WTC11 (cell line): Measurements from ENCODE around the gene FAM168B. TPM values are rescaled to one million over a fixed set of nuclear protein-coding genes. Genes with fewer than 3 reads are reported as not detected.
A peak's percentile ranks its signal among the peaks of the same experiment; 100 is the strongest.

Experiments
- ATAC-seq: fragments of 200-7000 bp; cut with Tn5 transposase; 2 replicates; pipeline ENCODE4 v1.10.0; 2021; ENCODE audit warnings: mild to moderate bottlenecking, moderate library complexity
- CTCF ChIA-PET: fragments of 300-600 bp; sonication (Branson Sonifier 250); formaldehyde crosslinking; loops from one replicate; lab custom pipeline; 2021; ENCODE audit warnings: antibody characterized with exemption; lab: Charles Lee
- POLR2A ChIA-PET: fragments of 350-600 bp; sonication (Branson Sonifier 250); formaldehyde crosslinking; loops from one replicate; lab custom pipeline; 2021; ENCODE audit warnings: antibody characterized with exemption; lab: Charles Lee
- DNase-seq: peaks from one replicate; pipeline ENCODE4 v3.0.0; 2021; ENCODE audit warnings: low spot score
- H3K27ac Mint-ChIP-seq: 2 replicates; pipeline ENCODE4 v1.8.0; 2021; ENCODE audit warnings: mixed read lengths
- H3K27me3 Mint-ChIP-seq: 2 replicates; pipeline ENCODE4 v1.8.0; 2021; ENCODE audit warnings: low read depth, mild to moderate bottlenecking, moderate library complexity, mixed read lengths
- H3K36me3 Mint-ChIP-seq: 2 replicates; pipeline ENCODE4 v1.8.0; 2021; ENCODE audit warnings: mixed read lengths
- H3K4me1 Mint-ChIP-seq: 2 replicates; pipeline ENCODE4 v1.8.0; 2022; ENCODE audit warnings: mixed read lengths
- H3K4me3 Mint-ChIP-seq: 2 replicates; pipeline ENCODE4 v1.8.0; 2021; ENCODE audit warnings: mild to moderate bottlenecking, moderate library complexity, mixed read lengths
- H3K9me3 Mint-ChIP-seq: 2 replicates; pipeline ENCODE4 v1.8.0; 2021; ENCODE audit warnings: mixed read lengths
- CBFB ChIP-seq: sonication (generic); formaldehyde crosslinking; IDR thresholded peaks from 2 replicates; pipeline ENCODE4 v1.8.1; 2022; ENCODE audit warnings: mild to moderate bottlenecking, low read depth, missing genetic modification reagents
- CREM ChIP-seq: sonication (generic); formaldehyde crosslinking; IDR thresholded peaks from 2 replicates; pipeline ENCODE4 v1.8.1; 2022; ENCODE audit warnings: mild to moderate bottlenecking, missing genetic modification reagents, moderate library complexity
- CTCF ChIP-seq: fragments of 200-600 bp; IDR thresholded peaks from 2 replicates; pipeline ENCODE4 v1.8.0; 2022; ENCODE audit warnings: antibody characterized with exemption
- ELF4 ChIP-seq: sonication (generic); formaldehyde crosslinking; IDR thresholded peaks from 2 replicates; pipeline ENCODE4 v1.8.1; 2022; ENCODE audit warnings: low read depth, mild to moderate bottlenecking, moderate library complexity, missing genetic modification reagents
- ERG ChIP-seq: fragments of 250-450 bp; sonication (Bioruptor Pico); IDR thresholded peaks from 2 replicates; pipeline ENCODE4 v1.8.0; 2021; ENCODE audit warnings: mild to moderate bottlenecking
- ESRRA ChIP-seq: sonication (generic); formaldehyde crosslinking; IDR thresholded peaks from 2 replicates; pipeline ENCODE4 v1.8.1; 2022; ENCODE audit warnings: mild to moderate bottlenecking, missing genetic modification reagents, borderline replicate concordance
- ETV6 ChIP-seq: sonication (generic); formaldehyde crosslinking; IDR thresholded peaks from 2 replicates; pipeline ENCODE4 v1.8.1; 2022; ENCODE audit warnings: mild to moderate bottlenecking, missing genetic modification reagents
- GTF2I ChIP-seq: fragments of 250-450 bp; sonication (Bioruptor Pico); conservative IDR thresholded peaks from 2 replicates; pipeline ENCODE4 v1.4.0; 2021; ENCODE audit warnings: mild to moderate bottlenecking
- IRF2 ChIP-seq: sonication (generic); formaldehyde crosslinking; IDR thresholded peaks from 2 replicates; pipeline ENCODE4 v1.8.0; 2022; ENCODE audit warnings: low read depth, missing genetic modification reagents, borderline replicate concordance
- MAX ChIP-seq: sonication (generic); formaldehyde crosslinking; IDR thresholded peaks from 2 replicates; pipeline ENCODE4 v1.8.0; 2022; ENCODE audit warnings: mild to moderate bottlenecking, missing genetic modification reagents
- MYBL2 ChIP-seq: sonication (generic); formaldehyde crosslinking; IDR thresholded peaks from 2 replicates; pipeline ENCODE4 v1.8.1; 2023; ENCODE audit warnings: mild to moderate bottlenecking, moderate library complexity, missing genetic modification reagents
- NFATC4 ChIP-seq: fragments of 250-450 bp; sonication (Bioruptor Pico); IDR thresholded peaks from 2 replicates; pipeline ENCODE4 v1.9.0; 2021; ENCODE audit warnings: mild to moderate bottlenecking
- NFYB ChIP-seq: sonication (generic); formaldehyde crosslinking; conservative IDR thresholded peaks from 2 replicates; pipeline ENCODE4 v1.8.0; 2022; ENCODE audit warnings: low read depth, missing genetic modification reagents
- OVOL2 ChIP-seq: fragments of 250-450 bp; sonication (Bioruptor Pico); IDR thresholded peaks from 2 replicates; pipeline ENCODE4 v1.9.0; 2021; ENCODE audit warnings: mild to moderate bottlenecking, borderline replicate concordance
- PREB ChIP-seq: sonication (generic); formaldehyde crosslinking; IDR thresholded peaks from 2 replicates; pipeline ENCODE4 v1.8.1; 2022; ENCODE audit warnings: mild to moderate bottlenecking, missing genetic modification reagents, moderate library complexity, borderline replicate concordance
- PRRX2 ChIP-seq: fragments of 250-450 bp; sonication (Bioruptor Pico); IDR thresholded peaks from 2 replicates; pipeline ENCODE4 v1.8.0; 2021; ENCODE audit warnings: mild to moderate bottlenecking
- TP53 ChIP-seq: sonication (generic); formaldehyde crosslinking; IDR thresholded peaks from 2 replicates; pipeline ENCODE4 v1.8.1; 2023; ENCODE audit warnings: mild to moderate bottlenecking, missing genetic modification reagents
- ZNF121 ChIP-seq: sonication (generic); formaldehyde crosslinking; IDR thresholded peaks from 2 replicates; pipeline ENCODE4 v1.8.0; 2023; ENCODE audit warnings: missing genetic modification reagents
- ZNF138 ChIP-seq: sonication (generic); formaldehyde crosslinking; conservative IDR thresholded peaks from 2 replicates; pipeline ENCODE4 v1.8.1; 2022; ENCODE audit warnings: mild to moderate bottlenecking, moderate library complexity, missing genetic modification reagents
- ZNF317 ChIP-seq: sonication (generic); formaldehyde crosslinking; IDR thresholded peaks from 2 replicates; pipeline ENCODE4 v1.8.1; 2023; ENCODE audit warnings: low read depth, mild to moderate bottlenecking, moderate library complexity, missing genetic modification reagents, borderline replicate concordance
- ZNF512 ChIP-seq: sonication (generic); formaldehyde crosslinking; IDR thresholded peaks from 2 replicates; pipeline ENCODE4 v1.8.1; 2022; ENCODE audit warnings: missing genetic modification reagents, borderline replicate concordance
- ZNF671 ChIP-seq: fragments of 250-450 bp; sonication (Bioruptor Pico); IDR thresholded peaks from 2 replicates; pipeline ENCODE4 v1.8.0; 2021; ENCODE audit warnings: mild to moderate bottlenecking
- total RNA-seq: library from RNA; stranded (reverse); gene quantifications from 3 replicates; pipeline ENCODE4 v1.2.3, GENCODE V29; 2021

Gene FAM168B
- total RNA-seq, 1 experiment from 2014 or later, result 63.9 TPM

- Mint-ChIP-seq H3K4me3 (no peak overlapping the region), H3K27ac (peak overlapping the region; percentile 55), H3K9me3 (no peaks in the 10 kb centered on the region), H3K27me3 (no peaks in the 10 kb centered on the region), H3K36me3 (peaks cover 38% of the 10 kb centered on the region), H3K4me1 (peaks cover 8% of the 10 kb centered on the region)
- TF ChIP-seq ZNF512 (CRISPR knock-in tag) (no peak), ZNF317 (no peak), OVOL2 (CRISPR knock-in tag) (no peak), MAX (CRISPR knock-in tag) (no peak), ERG (no peak), ZNF671 (CRISPR knock-in tag) (no peak), CBFB (CRISPR knock-in tag) (no peak), NFATC4 (CRISPR knock-in tag) (no peak), IRF2 (CRISPR knock-in tag) (no peak), ESRRA (CRISPR knock-in tag) (no peak), TP53 (no peak)
- DNase-seq (no peak), ATAC-seq (no peak)
- POLR2A ChIA-PET, result no interaction called here
- CTCF ChIA-PET, result no interaction called here
Measured at GRCh38 chr2:131046028-131046917, 47.0 kb downstream of the FAM168B start.

DNA sequence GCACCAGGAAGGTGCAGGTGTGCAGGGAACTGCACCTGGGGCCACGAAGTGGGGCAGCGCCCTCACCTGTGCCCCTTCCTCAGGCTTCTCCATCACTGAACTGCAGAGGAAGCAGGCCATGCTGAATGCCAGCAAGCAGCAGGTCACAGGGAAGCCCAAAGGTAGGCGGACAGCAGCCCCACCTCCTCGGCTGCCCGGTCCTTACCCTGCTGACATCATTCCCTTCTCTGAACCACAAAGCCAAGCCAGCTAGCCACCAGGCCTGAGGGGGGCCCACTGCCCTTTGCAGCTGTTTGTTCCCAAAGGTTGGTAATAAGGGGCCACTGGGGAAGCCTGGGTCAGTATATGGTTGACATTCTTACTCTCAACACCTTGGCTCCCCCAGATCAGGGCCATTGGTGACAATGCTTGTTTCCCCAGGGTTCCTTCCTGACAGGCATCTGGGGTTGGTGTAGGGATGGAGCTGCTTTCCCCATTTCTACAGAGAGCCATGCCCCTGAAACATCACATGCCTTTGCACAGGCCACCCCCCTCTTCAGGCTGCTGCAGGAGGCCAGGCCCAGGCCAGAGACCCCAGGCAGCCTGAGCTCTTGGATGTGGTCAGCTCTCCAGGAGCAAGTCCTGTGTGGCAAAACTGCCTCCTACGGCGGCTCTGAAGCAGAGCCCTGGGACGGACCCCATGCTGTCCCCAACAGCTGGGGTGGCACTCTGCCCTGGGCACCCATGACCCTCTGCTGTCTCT is 47.8 kb downstream of the FAM168B start:
- peaks cover 9% of the 10 kb centered on the region for H3K4me1 Mint-ChIP-seq
- POLR2A ChIA-PET, result no interaction called here
- no peaks in the 10 kb centered on the region for H3K9me3 Mint-ChIP-seq
- no peak for DNase-seq
- CTCF ChIA-PET, result no interaction called here
- H3K27me3 Mint-ChIP-seq, result no peaks in the 10 kb centered on the region
- no peak for ATAC-seq
- H3K27ac Mint-ChIP-seq, result no peak overlapping the region
- no peak for TF ChIP-seq GTF2I
- TF ChIP-seq ZNF121 (CRISPR knock-in tag), result no peak
- TF ChIP-seq NFATC4 (CRISPR knock-in tag), result 0 out of 2 replicates have a peak, but pooled peaks have one; percentile 38
- peaks cover 32% of the 10 kb centered on the region for H3K36me3 Mint-ChIP-seq
- no peak overlapping the region for H3K4me3 Mint-ChIP-seq

- ChIA-PET POLR2A (no interaction called here), CTCF (no interaction called here)
- DNase-seq (no peak), ATAC-seq (no peak)
- H3K4me1 Mint-ChIP-seq, result peaks cover 9% of the 10 kb centered on the region
- H3K9me3 Mint-ChIP-seq, result no peaks in the 10 kb centered on the region
- H3K27me3 Mint-ChIP-seq, result no peaks in the 10 kb centered on the region
- peaks cover 26% of the 10 kb centered on the region for H3K36me3 Mint-ChIP-seq
- H3K27ac Mint-ChIP-seq, result no peak overlapping the region
- H3K4me3 Mint-ChIP-seq, result no peak overlapping the region
- no peak for TF ChIP-seq CREM (CRISPR knock-in tag)
- TF ChIP-seq PRRX2 (CRISPR knock-in tag), result no peak
- TF ChIP-seq ZNF138, result no peak
- no peak for TF ChIP-seq MAX (CRISPR knock-in tag)
- no peak for TF ChIP-seq PREB
- TF ChIP-seq NFYB (CRISPR knock-in tag), result no peak
- TF ChIP-seq ETV6 (CRISPR knock-in tag), result no peak
- no peak for TF ChIP-seq MYBL2 (CRISPR knock-in tag)
- no peak for TF ChIP-seq CTCF
- no peak for TF ChIP-seq ELF4 (CRISPR knock-in tag)
- TF ChIP-seq ERG, result no peak
- no peak for TF ChIP-seq ZNF671 (CRISPR knock-in tag)
Measured at GRCh38 chr2:131044757-131045150, 48.5 kb downstream of the FAM168B start.
